SU-DHL-6 (cell line): ENCODE results near the gene LCORL.

ENCODE experiments used
- EZH2phosphoT487 ChIP-seq: fragments of 200-600 bp; sonication (generic), shearing (Covaris generic); conservative IDR thresholded peaks from 2 replicates; pipeline ENCODE4 v1.6.1; 2018; ENCODE audit warnings: mild to moderate bottlenecking, antibody characterized with exemption, low read length, moderate library complexity, mixed read lengths
- TF ChIP-seq, protein P1 (sequence below): fragments of 200-600 bp; sonication (generic); IDR thresholded peaks from one replicate; pipeline ENCODE4 v1.5.1; 2017; ENCODE audit warnings: antibody characterized with exemption, mild to moderate bottlenecking, low read length, moderate library complexity; ENCODE audit not compliant: insufficient read depth, poor library complexity, severe bottlenecking

DNA sequence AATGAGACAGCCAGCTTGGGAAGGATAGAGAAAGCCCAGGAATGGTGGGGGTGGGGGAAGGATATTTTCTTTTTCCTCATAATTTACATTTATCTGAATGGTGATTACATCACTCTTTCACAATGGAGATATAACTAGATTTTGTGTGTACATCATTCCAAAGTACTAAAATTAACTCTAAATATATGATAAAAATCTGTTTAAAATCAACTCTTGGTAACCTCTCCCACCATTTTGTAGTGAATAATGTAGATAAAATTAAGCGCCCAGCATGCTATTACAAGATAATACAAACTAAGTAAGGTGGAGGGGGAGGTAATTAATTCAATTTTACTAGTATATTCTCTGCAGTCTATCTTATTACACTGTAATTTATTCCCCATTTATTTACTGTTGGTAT is 131.9 kb downstream of the LCORL start:
- TF ChIP-seq, protein P1, sequence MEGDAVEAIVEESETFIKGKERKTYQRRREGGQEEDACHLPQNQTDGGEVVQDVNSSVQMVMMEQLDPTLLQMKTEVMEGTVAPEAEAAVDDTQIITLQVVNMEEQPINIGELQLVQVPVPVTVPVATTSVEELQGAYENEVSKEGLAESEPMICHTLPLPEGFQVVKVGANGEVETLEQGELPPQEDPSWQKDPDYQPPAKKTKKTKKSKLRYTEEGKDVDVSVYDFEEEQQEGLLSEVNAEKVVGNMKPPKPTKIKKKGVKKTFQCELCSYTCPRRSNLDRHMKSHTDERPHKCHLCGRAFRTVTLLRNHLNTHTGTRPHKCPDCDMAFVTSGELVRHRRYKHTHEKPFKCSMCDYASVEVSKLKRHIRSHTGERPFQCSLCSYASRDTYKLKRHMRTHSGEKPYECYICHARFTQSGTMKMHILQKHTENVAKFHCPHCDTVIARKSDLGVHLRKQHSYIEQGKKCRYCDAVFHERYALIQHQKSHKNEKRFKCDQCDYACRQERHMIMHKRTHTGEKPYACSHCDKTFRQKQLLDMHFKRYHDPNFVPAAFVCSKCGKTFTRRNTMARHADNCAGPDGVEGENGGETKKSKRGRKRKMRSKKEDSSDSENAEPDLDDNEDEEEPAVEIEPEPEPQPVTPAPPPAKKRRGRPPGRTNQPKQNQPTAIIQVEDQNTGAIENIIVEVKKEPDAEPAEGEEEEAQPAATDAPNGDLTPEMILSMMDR: no peak
- no peak for TF ChIP-seq EZH2phosphoT487
